HG02981 (cell line): ENCODE data around the gene ANLN.
"Not testable (repeated sequence)": the region's sequence is repeated elsewhere in the genome, so short reads cannot be mapped to it uniquely, and the experiment has no call there.

Experiments used
- ATAC-seq: cut with Tn5 transposase; IDR thresholded peaks from one replicate; pipeline ENCODE4 v1.9.1; 2021; ENCODE audit warnings: mild to moderate bottlenecking, moderate library complexity; ENCODE audit not compliant: unreplicated experiment

ANLN gene

GRCh38 chr7:36379831-36380504 is 9.7 kb upstream of the ANLN start:
- ATAC-seq = no peak

GRCh38 chr7:36381056-36381455 is 8.6 kb upstream of the ANLN start:
- ATAC-seq = no peak

- not testable (repeated sequence) for ATAC-seq
Measured at GRCh38 chr7:36383284-36383683, 6.4 kb upstream of the ANLN start.

- not testable (repeated sequence) for ATAC-seq
Measured at GRCh38 chr7:36385646-36386045, 4.0 kb upstream of the ANLN start.

- ATAC-seq = no peak
Measured at GRCh38 chr7:36387435-36388231, 2.0 kb upstream of the ANLN start.

GRCh38 chr7:36388423-36388822 is 1.2 kb upstream of the ANLN start:
- no peak for ATAC-seq

GRCh38 chr7:36390199-36391090 is 783 bp downstream of the ANLN start:
- peak; percentile 23 for ATAC-seq

- peak; percentile 59 for ATAC-seq
Measured at GRCh38 chr7:36391436-36392198, 2.0 kb downstream of the ANLN start.

GRCh38 chr7:36393826-36394225 is 4.2 kb downstream of the ANLN start:
- ATAC-seq = no peak

- ATAC-seq = no peak
Measured at GRCh38 chr7:36395171-36395894, 5.7 kb downstream of the ANLN start.

GRCh38 chr7:36396150-36396549 is 6.5 kb downstream of the ANLN start:
- no peak for ATAC-seq

- ATAC-seq = no peak
Measured at GRCh38 chr7:36400036-36400435, 10.4 kb downstream of the ANLN start.

GRCh38 chr7:36400606-36401005 is 10.9 kb downstream of the ANLN start:
- no peak for ATAC-seq

- no peak for ATAC-seq
Measured at GRCh38 chr7:36403452-36403851, 13.8 kb downstream of the ANLN start.

GRCh38 chr7:36404639-36405408 is 15.2 kb downstream of the ANLN start:
- no peak for ATAC-seq

- no peak for ATAC-seq
Measured at GRCh38 chr7:36405409-36405803, 15.7 kb downstream of the ANLN start.

GRCh38 chr7:36406156-36406555 is 16.5 kb downstream of the ANLN start:
- no peak for ATAC-seq

- no peak for ATAC-seq
Measured at GRCh38 chr7:36407636-36408550, 18.2 kb downstream of the ANLN start.
